CMK (cell line): ENCODE data around the gene TMEM270.
"Not testable (repeated sequence)": the region's sequence is repeated elsewhere in the genome, so short reads cannot be mapped to it uniquely, and the experiment has no call there.

Experiments used
- DNase-seq: peaks from one replicate; pipeline ENCODE4 v3.0.0-alpha.2; 2010; ENCODE audit warnings: low read depth

The TMEM270 gene

GRCh38 chr7:73858807-73859206 is 2.2 kb upstream of the TMEM270 start:
- DNase-seq: no peak

DNA sequence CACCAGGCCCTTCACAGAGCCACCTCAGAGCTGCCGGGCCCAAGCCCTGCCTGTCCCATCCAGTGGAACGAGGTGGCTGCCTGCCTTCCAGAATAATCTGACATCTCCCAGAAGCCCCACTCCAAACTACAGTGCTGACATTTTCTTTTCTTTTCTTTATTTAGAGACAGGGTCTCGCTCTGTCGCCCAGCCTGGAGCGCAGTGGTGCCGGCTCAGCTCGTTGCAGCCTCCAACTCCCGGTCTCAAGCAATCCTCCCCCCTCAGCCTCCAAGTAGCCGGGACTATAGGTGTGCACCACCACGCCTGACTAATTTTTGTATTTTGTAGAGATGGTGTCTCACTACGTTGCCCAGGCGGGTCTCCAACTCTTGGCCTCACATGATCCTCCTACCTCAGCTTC is 346 bp downstream of the TMEM270 start:
- DNase-seq: no peak

DNA sequence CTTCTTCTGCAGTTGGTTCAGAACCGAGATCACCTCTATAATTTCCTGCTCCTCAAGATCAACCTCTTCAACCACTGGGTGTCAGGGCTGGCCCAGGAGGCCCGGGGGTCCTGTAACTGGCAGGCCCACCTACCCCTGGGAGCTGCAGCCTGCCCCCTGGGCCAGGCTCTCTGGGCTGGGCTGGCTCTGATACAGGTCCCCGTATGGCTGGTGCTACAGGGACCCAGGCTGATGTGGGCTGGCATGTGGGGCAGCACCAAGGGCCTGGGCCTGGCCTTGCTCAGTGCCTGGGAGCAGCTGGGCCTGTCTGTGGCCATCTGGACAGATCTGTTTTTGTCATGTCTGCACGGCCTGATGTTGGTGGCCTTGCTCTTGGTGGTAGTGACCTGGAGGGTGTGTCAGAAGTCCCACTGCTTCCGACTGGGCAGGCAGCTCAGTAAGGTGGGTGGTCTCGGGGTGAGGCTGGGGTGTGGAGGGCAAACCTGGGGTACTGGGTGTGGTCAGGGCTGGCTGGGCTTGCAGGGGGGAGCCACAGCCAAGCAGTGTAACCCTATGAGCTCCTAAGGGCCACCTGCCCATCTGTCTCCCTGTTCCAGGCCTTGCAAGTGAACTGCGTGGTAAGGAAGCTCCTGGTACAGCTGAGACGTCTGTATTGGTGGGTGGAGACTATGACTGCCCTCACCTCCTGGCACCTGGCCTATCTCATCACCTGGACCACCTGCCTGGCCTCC is 4.2 kb downstream of the TMEM270 start:
- DNase-seq: no peak

DNA sequence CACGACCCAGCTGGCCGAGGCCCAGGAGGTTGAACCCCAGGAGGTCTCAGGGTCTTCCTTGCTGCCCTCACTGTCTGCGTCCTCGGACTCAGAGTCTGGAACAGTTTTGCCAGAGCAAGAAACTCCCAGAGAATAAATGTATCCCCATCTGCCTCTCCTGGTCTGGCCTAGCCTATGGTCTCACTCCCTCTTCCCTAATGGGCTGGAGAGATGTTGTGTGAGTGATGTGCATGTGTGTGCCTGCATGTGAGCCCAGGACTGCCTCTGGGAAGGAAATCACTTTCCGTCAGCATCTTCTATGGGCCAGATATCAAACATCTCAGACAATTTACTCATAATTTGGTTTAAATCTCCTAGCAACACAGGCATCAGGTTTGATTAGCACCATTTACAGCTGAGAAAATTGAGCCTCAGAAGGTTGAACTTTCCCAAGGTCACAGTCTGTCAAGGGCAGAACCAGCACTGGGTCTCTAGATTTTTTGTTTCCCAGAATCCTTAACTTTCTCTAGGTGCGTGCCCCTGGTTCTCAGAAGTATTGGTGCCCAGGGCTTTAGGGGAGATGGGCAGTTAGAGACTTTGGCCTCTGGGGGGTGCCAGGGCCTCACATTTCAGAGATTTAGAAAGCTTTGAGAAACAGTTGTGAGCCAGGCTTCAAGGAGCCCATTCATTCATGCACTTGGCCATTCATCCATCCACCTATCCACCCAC is 4.9 kb downstream of the TMEM270 start:
- DNase-seq: no peak

- no peak for DNase-seq
These were observed 5.4 kb downstream of the TMEM270 start for GRCh38 chr7:73866446-73866767.

- DNase-seq: no peak
These were observed 8.2 kb downstream of the TMEM270 start for GRCh38 chr7:73869011-73869798.

DNA sequence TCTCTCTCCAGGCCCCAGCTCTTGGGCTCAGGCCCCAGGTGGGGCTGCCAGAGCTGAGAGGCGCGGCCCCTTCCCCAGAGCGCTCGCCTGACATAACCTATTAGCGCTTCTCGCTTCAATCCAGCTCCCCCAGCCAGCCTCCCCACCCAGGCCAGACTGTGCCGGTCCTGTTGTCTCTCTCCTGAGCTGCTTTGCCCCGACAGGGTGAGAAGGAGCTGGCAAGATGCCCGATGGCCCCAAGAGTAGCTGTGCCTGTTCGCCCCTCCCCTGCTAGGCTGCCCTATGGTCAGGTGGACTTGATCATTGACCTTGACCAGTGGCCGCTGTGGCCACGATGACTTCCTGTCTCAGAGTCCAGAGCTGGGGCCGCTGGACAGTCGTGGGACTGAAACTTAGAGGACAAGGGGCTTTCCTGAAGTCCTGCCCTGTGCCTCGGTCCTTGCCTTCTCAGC is 9.1 kb downstream of the TMEM270 start:
- no peak for DNase-seq

DNA sequence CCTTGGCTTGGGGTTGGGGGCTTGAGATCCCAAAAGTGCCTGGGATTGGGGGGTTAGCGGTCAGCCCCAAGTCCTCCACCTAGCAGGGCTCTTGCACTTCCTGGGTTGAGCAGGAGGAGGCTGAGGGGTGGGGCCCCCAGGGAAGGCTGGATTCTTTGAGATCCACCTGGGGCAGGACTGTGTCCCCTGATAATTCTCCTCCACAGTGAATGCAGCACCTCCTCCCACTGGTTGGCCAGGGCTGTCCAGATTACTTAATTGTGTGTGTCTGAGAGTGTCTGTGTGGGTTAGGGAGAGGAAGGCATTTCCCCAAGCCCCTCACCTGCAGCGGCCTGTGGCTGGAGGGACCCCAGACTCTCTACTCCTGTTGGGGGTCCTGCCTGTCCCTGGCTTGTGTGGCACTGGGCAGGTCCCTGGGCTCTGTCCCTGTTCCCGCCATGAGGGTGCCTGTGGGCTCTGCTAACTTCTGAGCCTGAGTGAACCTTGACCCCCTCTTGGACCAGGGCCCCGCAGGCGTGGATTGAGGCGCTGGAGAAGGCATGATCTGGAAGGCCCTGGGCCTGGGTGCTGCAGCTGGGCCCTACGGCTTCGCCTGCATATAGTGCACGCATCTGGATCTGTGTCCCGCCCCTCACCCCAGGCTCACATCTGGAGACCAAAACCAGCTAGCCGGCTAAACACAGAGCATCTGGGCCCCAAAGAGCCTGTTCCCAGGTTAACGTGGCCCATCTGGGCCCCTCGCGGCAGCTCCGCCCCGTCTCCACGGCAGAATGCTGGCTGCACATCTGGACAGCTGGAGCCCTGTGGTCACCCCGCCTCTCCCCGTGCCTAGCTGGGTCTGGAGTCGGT is 10.4 kb downstream of the TMEM270 start:
- no peak for DNase-seq

DNA sequence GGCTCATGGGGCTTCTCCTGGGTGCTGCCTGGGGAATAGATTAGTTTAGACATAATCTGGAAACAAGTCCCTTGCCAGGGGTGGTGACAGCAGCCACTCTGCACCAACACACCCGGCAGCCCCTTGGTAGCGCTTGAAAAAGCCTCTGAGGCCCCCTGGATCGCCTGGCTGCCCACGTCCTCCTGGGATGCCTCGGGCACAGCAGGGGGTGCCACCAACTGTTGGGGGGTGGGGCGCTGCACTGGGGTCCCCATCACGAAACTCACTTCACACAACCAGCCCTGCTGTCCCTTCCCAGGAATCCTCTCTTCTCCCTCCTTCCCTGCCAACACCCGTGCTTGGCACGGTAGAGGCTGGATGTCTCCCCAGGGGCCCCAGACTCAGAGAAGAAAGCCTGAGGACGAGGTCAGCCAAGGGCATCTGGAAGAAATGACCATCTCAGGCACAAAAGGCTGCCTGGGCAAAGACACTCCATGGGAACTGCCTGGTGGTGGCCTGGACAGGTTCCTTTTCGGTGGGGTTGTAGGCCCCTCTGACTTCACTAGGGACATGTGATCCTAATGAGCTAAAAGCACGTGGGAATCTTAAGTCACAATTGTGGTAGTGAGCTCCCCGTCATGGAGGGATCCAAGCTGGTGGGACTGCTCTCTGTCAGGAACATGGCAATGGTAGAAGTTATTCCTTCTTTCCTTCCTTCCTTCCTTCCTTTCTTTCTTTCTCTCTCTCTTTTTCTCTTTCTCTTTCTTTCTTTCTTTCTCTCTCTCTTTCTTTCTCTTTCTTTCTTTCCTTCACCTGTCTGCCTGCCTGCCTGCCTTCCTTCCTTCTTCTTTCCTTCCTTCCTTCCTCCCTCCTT is 11.3 kb downstream of the TMEM270 start:
- DNase-seq: no peak

GRCh38 chr7:73876361-73876760 is 15.4 kb downstream of the TMEM270 start:
- DNase-seq: no peak

DNA sequence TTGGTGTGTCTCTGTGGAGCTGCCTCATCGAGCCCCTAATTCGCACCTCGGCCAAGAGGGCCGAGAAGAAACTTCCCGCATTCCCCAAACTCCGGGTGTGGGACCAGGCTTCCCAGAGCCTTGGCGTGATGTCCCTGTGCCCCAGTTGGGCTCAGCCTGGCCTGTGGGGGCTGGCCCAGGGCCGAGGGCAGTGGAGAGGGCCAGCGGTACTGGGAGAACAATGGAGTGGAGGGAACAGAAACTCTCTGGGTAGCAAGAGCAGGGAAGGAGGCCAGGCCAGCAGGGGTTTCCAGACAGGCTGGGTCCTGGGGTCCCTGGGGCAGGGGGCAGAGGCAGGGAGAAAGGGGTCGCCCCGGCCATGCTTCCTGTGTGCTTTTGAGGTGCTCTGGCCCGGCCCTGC is 16.0 kb downstream of the TMEM270 start:
- DNase-seq: no peak

DNA sequence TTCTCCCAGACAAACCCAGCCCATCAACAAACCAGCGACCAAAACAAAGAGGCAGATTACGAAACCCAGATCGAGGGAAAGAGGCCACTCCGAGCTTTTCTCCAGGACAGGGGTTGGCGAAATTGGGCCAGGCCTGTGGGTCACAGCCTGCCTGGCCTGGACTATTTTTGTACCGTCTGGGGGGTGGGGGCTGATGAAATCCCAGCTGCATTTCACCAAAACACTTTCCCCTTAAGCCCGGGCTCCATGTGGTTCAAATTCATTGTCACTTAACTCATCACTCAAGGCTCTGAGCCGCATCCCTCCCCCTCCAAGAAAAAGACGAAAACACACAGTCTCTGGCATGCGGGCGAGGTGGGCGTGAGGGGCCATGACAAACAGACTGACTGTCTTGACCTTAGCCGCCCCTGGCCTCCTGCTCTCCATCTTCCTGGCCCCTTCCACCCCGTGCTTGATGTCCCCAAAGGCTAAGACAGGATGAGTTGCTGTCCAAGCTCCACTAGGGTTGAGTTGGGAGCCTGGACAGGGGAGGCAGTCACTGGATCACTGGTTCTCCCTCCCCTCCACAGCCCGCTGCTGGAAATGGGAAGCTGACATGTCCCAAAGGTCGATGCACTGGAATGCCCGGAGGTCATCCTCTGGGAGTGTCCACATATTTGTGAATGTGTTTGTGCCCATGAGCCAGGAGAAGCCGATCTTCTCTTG is 19.2 kb downstream of the TMEM270 start:
- DNase-seq: no peak

DNA sequence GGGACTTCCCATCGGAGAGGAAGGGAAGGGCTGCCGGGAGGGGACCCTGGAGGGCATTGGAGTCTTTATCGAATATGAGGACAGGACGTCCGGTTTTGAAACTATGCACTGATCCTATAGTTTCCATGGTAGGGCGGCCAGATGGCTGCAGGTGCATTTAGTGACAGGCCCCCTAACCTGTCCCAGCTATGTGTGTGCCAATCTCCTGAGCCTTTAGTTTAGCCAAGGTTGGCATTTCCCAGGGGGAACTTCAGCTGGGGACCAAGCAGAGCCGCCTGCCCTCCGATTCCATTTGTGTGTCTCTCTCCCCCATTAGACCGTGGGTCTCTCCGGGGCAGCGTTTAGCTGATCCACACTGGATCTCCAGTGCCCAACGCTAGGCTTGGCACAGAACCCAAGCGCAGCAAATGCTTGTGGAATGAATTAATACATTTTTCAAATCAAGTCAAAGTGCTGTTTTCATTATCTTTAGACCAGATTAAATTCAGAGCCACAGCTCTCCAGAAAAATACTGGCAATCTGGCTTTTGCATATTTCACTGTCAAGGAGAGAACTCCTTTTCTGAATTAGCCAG is 19.9 kb downstream of the TMEM270 start:
- DNase-seq: no peak

DNA sequence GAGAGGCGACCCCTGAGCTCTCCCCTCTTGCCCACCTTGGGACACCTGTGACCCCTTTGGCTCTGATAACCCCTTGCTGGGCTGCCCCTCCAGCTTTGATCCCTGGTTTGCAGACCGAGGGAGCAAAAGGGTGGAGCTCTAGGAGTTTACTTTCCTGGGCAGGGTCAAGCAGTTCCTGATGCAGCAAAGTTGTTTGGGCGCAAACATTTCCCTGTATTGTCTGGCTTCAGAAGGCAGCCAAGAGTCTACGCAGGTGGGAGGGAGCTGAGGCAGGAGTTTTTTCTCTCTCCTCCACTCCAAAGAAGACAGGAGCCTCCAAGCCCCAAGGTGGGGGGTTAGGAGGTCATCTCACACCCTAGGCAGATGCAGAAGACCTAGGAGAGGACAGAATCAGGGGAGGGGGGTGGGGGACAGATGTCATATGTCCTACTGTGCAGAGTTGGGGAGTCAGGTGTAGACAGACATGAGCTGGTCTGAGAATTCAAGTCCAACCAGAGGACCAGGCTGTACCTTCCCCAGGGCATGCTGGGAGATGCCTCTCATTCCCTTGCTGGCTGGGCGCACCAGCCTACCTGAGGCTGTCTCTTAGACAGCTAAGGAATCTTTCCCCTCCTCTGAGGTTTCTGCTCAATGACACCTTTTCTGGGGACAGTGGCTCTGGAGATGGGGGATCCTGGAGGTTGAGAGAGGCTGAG is 20.5 kb downstream of the TMEM270 start:
- DNase-seq: no peak

DNA sequence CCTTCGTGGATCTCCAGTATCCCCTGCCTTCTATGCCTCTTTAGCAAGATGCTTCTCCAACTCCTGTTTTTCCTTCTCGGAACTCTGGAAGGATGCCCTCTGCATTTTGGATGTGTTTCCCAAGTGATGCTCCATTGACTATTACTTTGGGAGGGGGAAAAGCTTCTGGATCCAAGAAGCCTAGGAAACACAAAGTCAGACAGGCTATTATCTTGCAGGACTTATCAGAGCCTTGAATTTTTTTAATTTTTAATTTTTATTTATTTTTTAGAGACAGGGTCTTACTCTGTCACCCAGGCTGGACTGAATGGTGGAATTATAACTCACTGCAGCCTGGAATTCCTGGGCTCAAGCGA is 21.1 kb downstream of the TMEM270 start:
- no peak for DNase-seq

DNA sequence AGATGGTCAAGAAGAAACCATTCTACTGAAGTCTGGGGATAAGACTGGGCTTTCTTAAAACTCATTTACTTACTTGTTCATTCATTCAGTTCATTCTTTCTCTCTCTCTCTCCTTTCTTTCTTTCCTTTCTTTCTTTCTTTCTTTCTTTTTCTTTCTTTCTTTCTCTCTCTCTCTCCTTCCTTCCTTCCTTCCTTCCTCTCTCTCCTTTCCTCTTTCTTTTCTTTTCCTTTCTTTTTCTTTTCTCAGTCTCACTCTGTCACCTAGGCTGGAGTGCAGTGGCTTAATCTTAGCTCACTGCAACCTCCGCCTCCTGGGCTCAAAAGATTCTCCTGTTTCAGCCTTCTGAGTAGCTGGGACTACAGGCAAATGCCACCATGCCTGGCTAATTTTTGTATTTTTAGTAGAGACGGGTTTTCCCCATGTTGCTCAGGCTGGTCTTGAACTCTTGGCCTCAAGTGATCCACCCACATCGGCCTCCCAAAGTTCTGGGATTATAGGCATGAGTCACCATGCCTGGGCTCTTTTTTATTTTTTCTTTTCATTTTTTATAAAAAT is 24.0 kb downstream of the TMEM270 start:
- DNase-seq: not testable (repeated sequence)

DNA sequence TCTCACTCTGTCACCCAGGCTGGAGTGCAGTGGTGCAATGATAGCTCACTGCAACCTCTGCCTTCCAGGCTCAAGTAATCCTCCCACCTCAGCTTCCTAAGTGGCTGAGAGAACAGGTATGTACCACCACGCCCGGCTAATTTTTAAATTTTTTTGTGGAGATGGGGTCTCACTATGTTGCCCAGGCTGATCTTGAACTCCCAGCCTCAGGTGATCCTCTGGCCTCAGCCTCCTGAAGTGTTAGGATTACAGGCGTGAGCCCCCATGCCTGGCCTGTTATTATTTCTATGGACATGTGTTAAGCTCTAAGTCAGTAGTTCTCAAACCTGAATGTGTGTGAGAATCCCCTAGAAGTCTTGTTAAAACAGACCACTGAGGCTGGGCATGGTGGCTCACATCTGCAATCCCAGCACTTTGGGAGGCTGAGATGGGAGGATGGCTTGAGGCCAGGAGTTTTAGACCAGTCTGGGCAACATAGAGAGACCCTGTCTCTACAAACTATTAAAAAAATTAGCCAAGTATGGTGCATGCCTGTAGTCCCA is 24.5 kb downstream of the TMEM270 start:
- no peak for DNase-seq

DNA sequence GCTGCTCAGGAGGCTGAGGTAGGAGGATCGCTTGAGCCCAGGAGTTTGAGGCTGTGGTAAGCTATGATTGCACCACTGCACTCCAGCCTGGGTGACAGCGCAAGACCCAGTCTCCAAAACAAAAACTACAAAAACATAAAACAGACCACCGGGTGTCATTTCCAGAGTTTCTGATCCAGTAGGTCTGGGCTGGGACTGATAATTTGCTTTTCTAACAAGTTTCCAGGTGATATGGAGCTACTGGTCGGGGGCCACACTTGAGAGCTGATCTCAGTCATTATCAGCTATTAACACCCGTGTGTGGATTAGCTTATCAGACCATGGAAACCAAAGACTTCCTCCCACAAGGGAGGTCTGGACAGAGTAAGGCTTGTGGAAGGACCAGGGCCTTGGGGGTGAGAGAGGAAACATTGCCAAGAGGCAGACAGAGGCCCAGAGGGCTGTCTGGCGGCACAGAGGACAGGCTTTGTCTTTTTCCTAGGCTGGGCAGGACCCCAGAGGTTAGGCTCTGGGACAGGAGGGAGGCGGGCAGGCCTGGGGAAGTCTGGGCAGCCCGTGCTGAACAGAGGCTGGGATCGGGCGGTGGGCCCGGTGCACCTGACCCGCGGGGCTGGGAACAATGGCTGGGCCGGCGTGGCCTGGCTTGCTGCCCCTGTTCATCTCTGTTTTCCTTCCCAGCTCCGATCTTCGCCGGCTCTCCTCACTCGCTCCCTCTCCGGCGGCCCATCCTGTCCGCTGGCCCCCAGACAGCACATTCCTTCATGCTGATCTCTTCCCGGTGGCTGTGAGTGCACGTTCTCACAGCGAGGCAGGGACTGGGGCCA is 25.2 kb downstream of the TMEM270 start:
- DNase-seq: peak; percentile 88
